NCI-H1092 (cell line): Measurements from ENCODE around the gene ALDH3A1.

Source experiments
- DNase-seq: peaks from one replicate; lab custom pipeline; 2025; lab: John Stamatoyannopoulos, UW

Gene ALDH3A1

DNA sequence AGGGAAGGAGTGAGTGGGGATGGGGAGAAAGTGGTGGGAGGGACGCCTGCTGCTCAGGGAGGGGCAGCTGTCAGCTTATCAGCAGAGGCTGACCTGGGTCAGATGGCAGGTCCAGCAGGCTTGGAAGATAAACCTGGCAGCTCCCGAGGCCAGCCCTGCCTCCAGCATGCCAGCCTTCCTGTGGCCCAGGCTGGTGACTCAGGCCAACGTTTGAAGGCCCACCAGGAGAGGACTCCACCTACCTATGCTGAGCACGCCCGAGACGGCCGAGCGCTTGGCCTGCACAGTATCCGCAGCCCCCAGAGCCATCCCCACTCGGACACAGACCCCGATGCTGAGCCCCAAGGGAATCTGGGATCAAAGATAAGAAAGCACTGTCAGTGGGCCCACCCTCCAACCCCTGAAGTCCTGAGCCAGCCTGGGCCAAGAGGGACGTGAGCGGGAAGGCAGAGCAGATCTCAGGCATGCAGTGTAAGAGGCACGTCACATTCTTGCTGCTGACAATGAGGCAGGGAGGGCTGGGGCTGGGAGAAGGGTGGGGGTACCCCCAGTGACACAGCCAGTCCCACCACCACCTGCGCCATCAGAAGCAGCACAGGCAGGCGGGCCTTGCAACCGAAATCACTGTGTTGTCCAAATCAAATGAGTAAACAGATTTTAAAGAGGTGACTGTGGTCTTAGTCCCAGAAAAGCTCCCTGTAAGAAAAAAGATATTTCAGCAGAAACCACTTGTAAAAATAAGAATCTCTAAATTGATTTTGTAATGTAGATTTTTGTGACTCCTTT, 44.1 kb downstream of the ALDH3A1 start:
- no peak for DNase-seq

DNA sequence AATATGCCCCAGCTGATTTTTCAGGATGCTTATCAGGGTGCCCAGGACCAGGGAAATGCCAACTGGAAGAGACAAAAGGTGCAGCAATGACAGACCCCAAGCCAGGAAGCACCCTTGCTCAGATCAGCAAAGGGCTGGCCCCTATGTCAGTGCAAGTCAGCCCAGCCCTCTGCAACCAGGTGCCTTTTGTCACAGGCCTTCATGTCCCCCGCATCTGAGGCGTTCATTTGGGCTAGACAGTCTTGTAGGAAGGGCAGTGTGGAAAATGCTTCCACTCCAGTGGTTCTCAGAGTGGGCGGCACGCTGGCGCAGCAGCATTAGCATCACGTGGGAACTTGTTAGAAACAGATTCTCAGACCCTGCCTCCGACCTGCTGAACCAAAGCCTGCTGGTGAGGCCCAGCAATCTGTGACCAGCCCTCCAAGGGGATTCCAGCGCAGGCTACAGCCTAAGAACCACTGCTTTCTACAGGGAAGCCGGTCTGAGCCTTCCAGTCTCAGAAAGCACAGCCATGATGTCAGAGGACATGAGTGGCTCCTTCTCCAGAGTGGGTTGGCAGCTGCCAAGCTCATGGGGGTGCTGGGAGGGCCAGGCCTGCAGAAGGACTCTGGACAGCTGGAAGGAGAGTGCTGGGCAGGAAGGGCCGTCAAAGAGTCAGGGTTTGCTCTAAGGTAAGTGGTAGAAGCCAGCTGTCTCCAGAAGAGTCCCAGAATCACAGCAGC, 44.8 kb downstream of the ALDH3A1 start:
- no peak for DNase-seq

DNA sequence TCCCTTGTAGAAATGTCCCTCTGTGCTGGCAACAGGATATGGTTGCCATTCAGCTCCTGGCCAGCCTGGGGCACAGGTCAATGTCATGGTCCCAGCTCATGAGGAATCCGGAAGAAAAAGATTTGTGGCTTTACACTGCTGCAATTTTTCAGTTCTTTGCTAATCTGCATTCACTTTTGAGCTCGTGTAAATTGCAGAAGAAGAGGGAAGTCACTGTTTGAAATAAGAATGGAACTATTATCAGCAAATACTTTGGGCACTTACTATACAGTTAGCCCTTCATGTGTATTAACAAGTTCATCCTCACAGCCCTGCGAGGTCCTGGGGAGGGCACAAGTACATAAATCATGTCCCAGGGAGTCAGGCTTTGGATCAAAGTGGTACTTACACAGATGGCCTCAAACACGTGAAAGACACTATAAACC, 45.9 kb downstream of the ALDH3A1 start:
- no peak for DNase-seq
